Endometrial microvascular endothelial cells (primary cell): ENCODE measurements around the gene SH2D2A. TPM values are rescaled to one million over a fixed set of nuclear protein-coding genes. Genes with fewer than 3 reads are reported as not detected.

ENCODE experiments used
- in situ Hi-C: cut with HindIII; loops from 2 replicates; pipeline ENCODE4 v1.10.0; 2017; ENCODE audit warnings: low sequenced_read_pairs, low pct_unique_long_range_greater_than_20kb; ENCODE audit errors: inconsistent ontology term
- total RNA-seq: library from RNA; depleted of rRNA; stranded (reverse); fragments of >200 nt; gene quantifications from one replicate; pipeline ENCODE4 v1.2.3, GENCODE V29; 2015; ENCODE audit errors: inconsistent ontology term

SH2D2A gene
- total RNA-seq, 1 donor from 2014 or later: 0.19 TPM

- in situ Hi-C loops: no loop called here
These were observed 9.0 kb downstream of the SH2D2A start for GRCh38 chr1:156807627-156808026.

GRCh38 chr1:156806512-156807440 is 9.9 kb downstream of the SH2D2A start:
- in situ Hi-C loops: no loop called here

DNA sequence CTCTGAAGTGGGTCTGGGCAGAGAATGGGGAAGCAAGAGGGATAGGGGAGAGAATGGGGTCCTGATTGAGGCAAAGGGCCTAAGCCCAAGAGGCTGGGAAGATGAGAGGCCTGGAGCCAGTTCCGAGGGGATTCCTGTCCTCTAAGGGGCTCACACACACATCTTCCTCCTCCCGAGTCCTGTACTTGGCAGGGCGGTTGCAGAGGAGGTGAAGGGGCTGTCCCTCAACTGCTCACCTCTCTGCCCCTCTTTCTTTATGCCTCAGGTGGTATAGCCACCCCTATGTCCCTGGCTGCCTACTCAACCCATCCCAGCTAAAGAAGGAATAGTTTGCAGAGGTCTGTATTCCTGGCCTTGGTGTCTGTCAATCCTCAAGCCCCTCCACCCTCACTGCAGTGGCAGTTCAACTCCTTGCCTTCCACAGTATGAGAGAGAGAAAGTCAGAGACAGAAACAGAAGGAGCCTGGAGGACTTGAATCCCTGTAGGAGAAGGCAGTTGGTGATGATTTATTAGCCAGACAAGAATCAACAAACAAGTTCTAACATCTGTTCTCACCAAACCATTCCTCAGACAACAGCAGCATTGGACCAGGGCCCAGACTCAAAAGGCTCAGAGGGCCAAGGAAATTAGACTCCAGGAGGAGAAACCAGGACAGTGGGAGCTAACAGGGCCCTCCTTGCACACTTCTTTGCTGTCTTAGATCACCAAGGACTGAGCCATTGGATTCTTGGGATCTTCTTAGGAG is 10.7 kb downstream of the SH2D2A start:
- in situ Hi-C loops: no loop called here

DNA sequence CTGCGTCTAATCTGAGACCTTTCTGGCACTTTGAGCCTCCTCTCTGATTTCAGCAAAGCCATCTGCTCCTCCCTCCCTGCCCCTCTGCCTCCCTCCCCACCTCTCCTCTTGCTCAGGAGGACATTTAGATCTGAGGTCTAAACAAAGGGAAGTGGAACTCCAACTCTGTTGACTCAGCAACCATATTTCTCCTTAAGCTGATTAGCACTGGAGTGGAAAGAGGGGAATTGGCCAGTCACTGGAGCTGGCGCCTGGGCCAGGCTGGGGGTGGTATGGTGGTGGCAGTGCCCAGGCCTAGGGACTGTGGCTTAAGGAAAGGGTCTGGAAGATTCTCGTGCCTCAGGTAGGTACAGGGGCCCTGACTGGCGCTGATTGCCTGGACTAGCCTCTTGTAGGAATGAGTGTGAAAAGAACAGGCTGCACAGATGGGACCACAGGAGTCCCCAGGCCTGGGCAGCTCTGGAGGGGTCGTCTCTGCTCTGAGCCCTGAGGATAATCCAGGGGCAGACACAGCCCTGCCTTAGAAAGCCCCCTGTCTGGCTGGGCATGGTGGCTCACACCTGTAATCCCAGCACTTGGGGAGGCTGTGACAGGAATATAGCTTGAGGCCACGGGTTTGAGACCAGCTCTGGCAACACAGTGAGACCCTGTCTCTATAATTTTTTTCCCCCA is 11.9 kb downstream of the SH2D2A start:
- in situ Hi-C loops: no loop called here

DNA sequence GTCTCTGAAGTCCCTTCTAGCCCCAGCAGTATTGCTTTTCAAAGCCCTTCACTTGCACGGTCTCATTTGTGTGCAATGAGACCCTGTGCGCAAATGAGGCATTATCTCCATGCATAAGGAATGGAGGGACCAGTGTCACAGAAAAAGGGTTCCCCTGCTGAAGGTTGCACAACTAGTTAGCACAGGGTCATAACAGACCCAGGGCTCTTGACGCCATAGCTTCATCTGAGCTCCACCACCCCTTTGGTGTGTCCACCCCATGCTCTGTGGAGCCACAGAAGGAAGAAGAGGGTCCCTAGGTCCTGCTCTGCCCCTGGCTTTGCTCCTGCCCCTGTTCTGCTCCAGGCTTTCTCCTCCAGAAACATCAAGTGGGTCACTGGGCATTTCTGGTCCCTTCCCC is 12.6 kb downstream of the SH2D2A start:
- in situ Hi-C loops: no loop called here

- in situ Hi-C loops: no loop called here
These were observed 13.4 kb downstream of the SH2D2A start for GRCh38 chr1:156803086-156803851.

DNA sequence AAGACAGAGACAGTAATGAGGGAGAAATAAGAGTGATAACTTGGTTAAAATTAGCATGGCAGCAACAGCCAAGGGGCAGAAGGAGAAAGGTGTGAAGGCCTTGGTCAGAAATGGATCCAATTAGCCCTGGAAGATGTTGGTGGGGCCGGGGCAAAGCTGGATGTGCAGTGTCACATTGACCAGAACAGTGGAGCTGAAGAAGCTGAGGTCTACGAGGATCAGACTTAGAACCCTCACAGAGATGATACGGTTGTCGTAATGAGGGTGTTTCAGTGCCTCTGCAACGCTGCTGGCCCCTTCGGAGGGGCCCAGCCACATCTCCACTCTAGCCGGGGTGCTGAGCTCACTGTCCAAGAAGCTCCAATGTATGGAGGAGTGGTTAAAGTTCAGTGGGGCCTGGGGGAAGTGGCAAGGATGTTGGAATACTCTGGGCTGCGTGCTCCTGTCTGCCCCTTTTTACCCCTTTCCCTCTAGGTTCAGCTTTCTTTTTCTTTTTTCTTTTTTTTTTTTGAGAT is 14.2 kb downstream of the SH2D2A start:
- in situ Hi-C loops: no loop called here

GRCh38 chr1:156801409-156802121 is 15.1 kb downstream of the SH2D2A start:
- in situ Hi-C loops: no loop called here

DNA sequence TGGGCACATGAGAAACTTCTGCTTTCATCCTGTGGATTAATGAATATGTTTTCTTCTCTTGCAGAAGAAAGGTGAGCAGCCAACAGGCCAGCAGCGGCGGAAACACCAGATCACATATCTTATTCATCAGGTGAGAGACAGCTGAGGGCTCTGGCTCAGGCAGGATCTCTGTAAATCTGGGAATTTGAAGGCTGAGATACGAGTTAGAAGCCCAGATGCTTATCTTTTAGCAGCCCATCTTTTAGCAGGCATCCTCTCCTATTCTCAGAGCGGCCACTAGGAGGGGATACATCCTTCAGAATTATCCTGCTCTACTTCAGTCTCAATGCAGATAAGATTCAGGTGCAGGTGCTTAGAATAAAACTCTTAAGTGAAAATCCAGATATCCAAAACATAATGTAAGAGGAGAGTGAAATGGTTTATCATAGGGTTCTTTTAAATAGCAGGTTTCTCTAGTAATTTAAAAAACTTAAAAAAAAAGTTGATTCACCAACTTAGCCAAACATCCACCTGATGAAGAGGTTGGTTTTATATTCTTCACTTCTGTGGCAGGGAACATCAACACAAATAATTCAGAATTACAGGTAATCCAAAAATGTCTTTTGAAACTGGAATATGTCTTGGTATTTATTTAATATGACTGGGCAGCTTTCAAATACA is 19.3 kb downstream of the SH2D2A start:
- in situ Hi-C loops: no loop called here

DNA sequence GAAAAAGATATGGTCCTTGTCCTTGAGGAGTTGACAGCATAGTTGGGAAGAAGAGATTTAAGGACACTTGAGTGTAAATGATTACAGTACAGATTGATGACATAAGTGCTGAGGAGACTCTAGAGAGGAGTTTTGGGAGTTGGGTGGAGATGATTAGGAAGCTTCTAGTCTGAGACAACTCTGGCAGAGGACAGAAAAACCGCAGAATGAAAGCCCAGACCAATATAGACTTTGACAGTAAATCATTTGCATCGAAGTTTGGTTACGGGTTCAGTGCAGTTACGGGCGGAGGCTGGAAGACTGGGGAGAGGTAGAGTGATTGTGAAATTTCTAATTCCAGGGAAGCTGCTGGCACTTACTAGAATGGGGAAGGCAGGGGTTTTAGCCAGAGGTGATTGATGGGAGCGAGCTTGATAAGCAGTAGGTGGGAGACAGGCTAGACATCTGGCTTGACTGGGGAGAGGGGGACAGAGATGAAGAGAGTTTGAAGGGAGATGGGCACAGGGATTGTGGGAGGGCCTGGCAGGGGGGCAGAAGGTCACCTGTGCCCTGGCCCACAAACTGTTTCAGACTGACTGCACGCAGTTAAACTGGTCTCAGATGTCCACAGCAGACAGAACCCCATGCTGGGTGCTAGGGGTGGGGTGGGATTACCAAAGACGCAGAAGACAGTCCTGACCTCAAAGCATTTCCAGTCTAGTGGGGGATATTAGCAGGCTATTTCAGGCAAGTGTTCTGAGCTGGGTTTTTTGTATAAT is 20.1 kb downstream of the SH2D2A start:
- in situ Hi-C loops: no loop called here

GRCh38 chr1:156795787-156796186 is 20.9 kb downstream of the SH2D2A start:
- in situ Hi-C loops: no loop called here

- in situ Hi-C loops: no loop called here
These were observed 21.3 kb downstream of the SH2D2A start for GRCh38 chr1:156795374-156795733.

DNA sequence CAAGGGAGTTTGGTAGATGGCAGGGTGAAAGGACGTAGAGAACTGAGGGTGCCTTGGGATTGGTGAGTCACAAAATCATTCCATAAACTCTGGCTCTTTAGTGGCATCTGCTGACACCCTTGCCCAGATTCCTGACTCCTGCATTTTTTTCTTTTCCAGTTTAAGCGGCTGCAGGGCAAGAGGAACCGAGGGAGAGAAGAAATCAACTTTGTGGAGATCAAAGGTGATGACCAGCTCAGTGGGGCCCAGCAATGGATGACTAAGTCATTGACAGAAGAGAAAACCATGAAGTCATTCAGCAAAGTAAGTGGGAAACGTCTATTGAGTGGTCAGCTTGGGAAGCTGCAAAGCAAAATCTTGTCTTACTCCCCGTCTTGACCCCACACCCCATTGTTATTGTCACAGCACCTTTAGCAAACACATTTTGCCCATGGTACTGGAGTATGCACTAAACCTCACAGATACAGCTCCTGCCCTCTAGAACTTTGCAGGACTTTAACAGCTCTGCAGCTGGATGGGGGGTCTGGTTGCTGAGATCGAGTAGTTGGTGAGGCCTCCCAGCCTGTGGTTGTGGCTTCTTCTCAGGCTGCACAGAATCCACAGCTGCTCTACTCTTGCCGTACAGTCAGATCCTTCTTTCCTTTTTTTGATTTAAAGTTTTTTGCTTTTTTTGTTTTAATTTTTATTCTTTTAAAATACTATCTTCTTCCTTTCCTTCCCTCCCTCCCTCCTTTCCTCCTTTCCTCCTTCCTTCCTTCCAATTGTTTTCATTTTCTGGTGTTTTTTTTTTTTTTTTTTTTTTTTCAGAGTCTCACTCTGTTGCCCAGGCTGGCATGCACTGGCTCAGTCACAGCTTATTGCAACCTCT is 21.9 kb downstream of the SH2D2A start:
- in situ Hi-C loops: no loop called here

DNA sequence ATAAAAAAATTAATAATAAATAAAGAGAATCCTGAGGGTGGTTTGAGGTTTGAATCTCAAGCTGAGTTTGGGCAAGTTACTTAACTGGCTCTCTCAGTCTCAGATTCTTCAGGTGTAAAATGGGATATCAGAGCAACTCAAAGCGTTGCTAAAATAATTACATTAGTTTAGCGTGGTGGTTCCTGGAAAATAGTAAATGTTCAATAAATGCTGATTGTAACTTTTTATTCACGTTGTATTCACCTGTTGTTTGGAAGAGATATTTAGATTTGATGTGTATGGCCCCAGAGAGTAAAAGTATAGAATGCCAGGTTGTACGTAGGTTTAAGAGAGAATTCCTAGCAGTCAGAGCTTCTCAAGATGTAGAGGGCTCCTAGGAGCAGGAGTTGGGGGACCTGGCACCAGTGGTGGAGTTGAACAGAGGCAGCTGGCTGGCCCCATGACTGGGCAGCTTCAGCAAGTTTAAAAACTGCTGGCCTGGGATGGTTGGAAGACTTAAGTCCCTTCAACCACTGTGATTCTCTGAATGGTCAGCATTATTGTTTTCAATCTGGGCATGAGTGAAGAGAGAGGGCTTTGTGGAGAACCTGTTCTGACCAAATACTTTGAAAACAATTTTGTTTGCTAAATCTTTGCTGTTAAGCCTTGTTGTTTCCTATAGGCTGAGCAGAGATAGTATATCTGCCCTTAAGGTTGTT is 26.9 kb downstream of the SH2D2A start:
- in situ Hi-C loops: no loop called here

GRCh38 chr1:156788136-156788535 is 28.5 kb downstream of the SH2D2A start:
- in situ Hi-C loops: no loop called here

DNA sequence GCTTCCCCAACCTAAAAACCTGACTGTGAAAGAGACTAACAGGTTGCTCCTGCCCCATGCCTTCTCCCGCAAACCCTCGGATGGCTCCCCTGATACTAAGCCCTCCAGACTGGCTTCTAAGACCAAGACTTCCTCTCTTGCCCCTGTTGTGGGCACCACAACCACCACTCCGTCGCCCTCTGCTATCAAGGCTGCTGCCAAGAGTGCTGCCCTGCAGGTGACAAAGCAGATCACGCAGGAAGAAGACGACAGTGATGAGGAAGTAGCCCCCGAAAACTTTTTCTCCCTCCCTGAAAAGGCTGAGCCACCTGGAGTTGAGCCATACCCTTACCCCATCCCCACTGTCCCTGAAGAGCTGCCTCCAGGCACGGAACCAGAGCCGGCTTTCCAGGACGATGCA is 30.0 kb downstream of the SH2D2A start:
- in situ Hi-C loops: no loop called here
